ENCODE results near the gene GPR68. TPM values are rescaled to one million over a fixed set of nuclear protein-coding genes. Genes with fewer than 3 reads are reported as not detected.

GPR68 gene
- total and polyA plus RNA-seq, 7 experiments from 2014 or later, result 0.67 to 38.6 (median 1.6) TPM; not detected in 1

DNA sequence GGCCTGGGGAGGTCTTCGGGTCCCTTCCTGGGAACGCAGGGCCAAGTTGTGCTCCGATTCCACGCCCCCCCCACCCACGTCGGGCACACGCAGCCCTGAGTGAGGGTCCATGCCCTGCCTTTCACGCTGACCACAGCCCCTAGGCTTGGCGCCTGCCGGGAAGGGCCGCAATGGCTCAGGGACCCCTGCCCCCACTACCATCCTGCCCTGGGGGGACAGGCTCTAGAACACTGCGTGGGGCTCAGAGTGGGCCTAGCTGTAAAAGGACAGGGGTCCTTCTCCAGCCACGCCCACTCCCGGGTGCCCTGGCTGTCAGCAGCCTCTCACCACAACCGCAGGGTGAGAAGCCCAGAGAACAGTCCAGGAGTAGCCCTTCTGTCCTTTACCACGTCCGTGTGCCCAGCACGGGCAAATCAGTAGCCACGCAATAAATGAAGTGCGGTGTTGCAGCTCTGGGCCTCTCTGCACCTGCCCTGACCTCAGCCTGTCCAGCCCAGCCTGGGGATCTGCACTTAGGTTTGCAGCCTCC lies 9.4 kb upstream of the GPR68 start:
- Histone ChIP-seq H3K9me3 (ENCODE audit: control insufficient read depth in 2 of 3, low read length in 3 of 3) (no peaks in the 10 kb centered on the region), H3K4me3 (ENCODE audit: low read length) (peak overlapping the region; percentile 42), H3K27ac (ENCODE audit: low read depth, low read length) (peak overlapping the region; percentile 60), H3K4me1 (ENCODE audit: control insufficient read depth in 2 of 2, insufficient read depth in 2 of 2, low read length in 2 of 2) (peaks cover 52 to 55% of the 10 kb centered on the region in 2 donors), H3K36me3 (ENCODE audit: control insufficient read depth in 2 of 3, insufficient read depth in 3 of 3, low read length in 3 of 3) (no peaks in the 10 kb centered on the region), H3K27me3 (ENCODE audit: control insufficient read depth in 2 of 2, insufficient read depth in 2 of 2, low read length in 2 of 2) (no peaks in the 10 kb centered on the region)
- Mint-ChIP-seq H3K27ac (peak overlapping the region; percentile 66 to 93 (median 86)), H3K27me3 (no peaks in the 10 kb centered on the region), H3K36me3 (peaks cover 0 to 34% (median 0%) of the 10 kb centered on the region in 5 donors), H3K4me1 (peaks cover 45 to 83% (median 78%) of the 10 kb centered on the region in 7 donors), H3K4me3 (peak overlapping the region; percentile 63 to 90 (median 84)), H3K9me3 (peaks cover 0 to 10% (median 0%) of the 10 kb centered on the region in 11 donors)
- POLR2A ChIA-PET, result interaction anchor here (1.7 kb wide), 1 partner anchor 10 kb away, joined by 9 read pairs; no protein-coding TSS in a partner anchor
- ATAC-seq (no peak), DNase-seq (no peak)
- intact Hi-C loops (cut with micrococcal nuclease), result loop anchor here (1.0 to 5.0 kb wide), 3 partner anchors 8 to 497 kb away; no protein-coding TSS in a partner anchor
- CTCF ChIA-PET, result no interaction called here

DNA sequence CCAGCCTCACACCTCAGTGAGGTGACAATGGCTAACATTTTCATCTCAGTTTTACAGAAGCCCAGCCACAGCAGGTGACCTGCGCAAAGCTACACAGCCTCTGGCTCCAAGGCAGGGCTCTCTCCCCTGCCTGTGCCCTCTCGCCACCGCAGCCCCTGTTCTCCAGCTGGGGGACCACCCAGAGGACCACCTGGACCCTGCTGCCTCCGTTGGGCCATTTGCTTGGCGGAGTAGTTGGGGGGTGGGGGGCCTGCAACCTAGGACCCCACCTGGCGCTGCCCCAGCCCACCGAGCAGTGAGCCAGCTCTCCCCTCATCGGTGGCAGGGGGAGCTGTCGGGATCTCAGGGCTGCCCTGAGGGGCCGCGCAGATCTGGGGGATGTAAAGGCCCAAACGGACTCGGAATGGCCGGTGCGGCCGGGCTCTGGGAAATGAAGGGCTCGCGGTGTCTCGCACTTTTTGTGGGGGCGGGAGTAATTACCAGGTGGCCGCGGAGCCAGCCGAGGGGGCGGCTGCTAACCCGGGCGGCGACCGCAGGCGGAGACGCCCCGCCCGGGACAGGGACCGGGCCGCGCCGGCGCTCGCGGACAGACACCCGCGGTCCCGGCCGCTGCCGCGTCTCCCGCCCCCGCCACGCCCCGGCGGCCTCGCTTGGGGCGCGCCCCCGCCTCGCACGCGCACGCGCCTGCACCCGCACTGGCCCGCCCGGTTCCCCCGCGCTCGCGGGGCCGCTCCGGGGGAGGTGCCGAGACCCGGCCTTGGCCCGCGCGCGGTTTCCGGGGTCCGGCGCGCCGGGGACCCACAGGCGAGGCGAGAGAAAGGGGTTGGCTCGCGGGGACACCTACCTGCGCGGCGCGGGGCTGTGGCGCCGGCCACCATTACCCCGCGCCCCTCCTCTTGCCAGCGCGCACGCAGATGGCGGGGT lies 8.6 kb upstream of the GPR68 start:
- Histone ChIP-seq H3K27ac (ENCODE audit: low read depth, low read length) (peak overlapping the region; percentile 60), H3K27me3 (ENCODE audit: control insufficient read depth in 2 of 2, insufficient read depth in 2 of 2, low read length in 2 of 2) (no peaks in the 10 kb centered on the region), H3K9me3 (ENCODE audit: control insufficient read depth in 2 of 3, low read length in 3 of 3) (no peaks in the 10 kb centered on the region), H3K36me3 (ENCODE audit: control insufficient read depth in 2 of 3, insufficient read depth in 3 of 3, low read length in 3 of 3) (no peaks in the 10 kb centered on the region), H3K4me3 (ENCODE audit: low read length) (peak overlapping the region; percentile 43), H3K4me1 (ENCODE audit: control insufficient read depth in 2 of 2, insufficient read depth in 2 of 2, low read length in 2 of 2) (peaks cover 52 to 59% of the 10 kb centered on the region in 2 donors)
- Mint-ChIP-seq H3K4me3 (peak overlapping the region; percentile 72 to 90 (median 82)), H3K27ac (peak overlapping the region in 6 of 9 donors; percentile 47 to 96 (median 74)), H3K4me1 (peaks cover 50 to 85% (median 82%) of the 10 kb centered on the region in 7 donors), H3K9me3 (peaks cover 0 to 10% (median 0%) of the 10 kb centered on the region in 11 donors), H3K36me3 (peaks cover 0 to 36% (median 0%) of the 10 kb centered on the region in 5 donors), H3K27me3 (no peaks in the 10 kb centered on the region)
- POLR2A ChIA-PET, result interaction anchor here (0.7 to 2.4 kb wide), 5 partner anchors 8 to 26 kb away, joined by 5 to 26 read pairs (median 9); partner anchors contain the start of gene GPR68
- CTCF ChIA-PET, result interaction anchor here (0.6 to 1.5 kb wide), 2 partner anchors 10 to 17 kb away, joined by 4 to 5 read pairs; no protein-coding TSS in a partner anchor
- intact Hi-C loops (cut with micrococcal nuclease), result loop anchor here in 1 of 2 donors (5.0 kb wide), 1 partner anchor 496 kb away; no protein-coding TSS in a partner anchor
- peak; percentile 67 for ATAC-seq
- DNase-seq, result peak in 5 of 9 donors; percentile 30 to 74 (median 41)

DNA sequence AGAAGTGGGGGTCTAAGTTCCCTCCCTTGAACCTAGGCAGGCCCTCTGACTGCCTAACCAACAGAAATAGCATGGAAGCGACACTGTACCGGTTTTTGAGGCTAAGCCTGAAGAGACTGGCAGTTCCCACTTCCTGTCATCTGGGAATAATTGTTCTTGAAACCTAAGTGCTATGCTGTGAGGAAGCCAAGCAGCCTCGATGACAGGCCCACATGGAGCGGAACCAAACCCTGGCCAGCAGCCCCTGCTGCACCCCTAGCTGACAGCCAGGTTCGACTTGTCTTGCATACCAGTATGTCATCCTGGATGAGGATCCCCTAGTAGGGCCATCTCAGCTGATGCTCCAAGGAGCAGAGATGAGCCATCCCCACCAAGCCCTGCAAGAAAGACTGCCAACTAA lies 6.4 kb upstream of the GPR68 start:
- ChIA-PET CTCF (interaction anchor here (1.0 to 1.1 kb wide), 3 partner anchors 14 to 78 kb away, joined by 3 to 4 read pairs (median 4); no protein-coding TSS in a partner anchor), POLR2A (interaction anchor here (1.4 to 2.6 kb wide), 5 partner anchors 8 to 23 kb away, joined by 3 to 26 read pairs (median 9); partner anchors contain the start of gene GPR68)
- Histone ChIP-seq H3K27ac (ENCODE audit: low read depth, low read length) (peak overlapping the region; percentile 55), H3K27me3 (ENCODE audit: control insufficient read depth in 2 of 2, insufficient read depth in 2 of 2, low read length in 2 of 2) (no peaks in the 10 kb centered on the region), H3K9me3 (ENCODE audit: control insufficient read depth in 2 of 3, low read length in 3 of 3) (no peaks in the 10 kb centered on the region), H3K4me1 (ENCODE audit: control insufficient read depth in 2 of 2, insufficient read depth in 2 of 2, low read length in 2 of 2) (peaks cover 60 to 73% of the 10 kb centered on the region in 2 donors), H3K36me3 (ENCODE audit: control insufficient read depth in 2 of 3, insufficient read depth in 3 of 3, low read length in 3 of 3) (no peaks in the 10 kb centered on the region), H3K4me3 (ENCODE audit: low read length) (peak overlapping the region; percentile 36)
- intact Hi-C loops (cut with micrococcal nuclease), result loop anchor here (1.0 to 5.0 kb wide), 2 partner anchors 9 to 494 kb away; no protein-coding TSS in a partner anchor
- Mint-ChIP-seq H3K4me3 (peak overlapping the region in 9 of 10 donors; percentile 40 to 90 (median 59)), H3K27me3 (no peaks in the 10 kb centered on the region), H3K36me3 (peaks cover 4 to 52% (median 7%) of the 10 kb centered on the region in 5 donors), H3K4me1 (peaks cover 51 to 86% (median 81%) of the 10 kb centered on the region in 7 donors), H3K9me3 (peaks cover 0 to 19% (median 4%) of the 10 kb centered on the region in 11 donors), H3K27ac (peak overlapping the region; percentile 53 to 98 (median 91))
- no peak for ATAC-seq
- no peak for DNase-seq

- H3K27ac ChIP-seq (ENCODE audit: low read depth, low read length), result peak overlapping the region; percentile 55
- H3K4me1 Mint-ChIP-seq, result peaks cover 54 to 87% (median 80%) of the 10 kb centered on the region in 7 donors
- ChIA-PET CTCF (interaction anchor here (0.7 to 1.1 kb wide), 3 partner anchors 15 to 56 kb away, joined by 3 to 4 read pairs (median 3); no protein-coding TSS in a partner anchor), POLR2A (interaction anchor here (0.9 to 2.6 kb wide), 9 partner anchors 9 to 23 kb away, joined by 3 to 9 read pairs (median 4); no protein-coding TSS in a partner anchor)
- H3K36me3 ChIP-seq (ENCODE audit: control insufficient read depth in 2 of 3, insufficient read depth in 3 of 3, low read length in 3 of 3), result no peaks in the 10 kb centered on the region
- no peaks in the 10 kb centered on the region for H3K27me3 ChIP-seq (ENCODE audit: control insufficient read depth in 2 of 2, insufficient read depth in 2 of 2, low read length in 2 of 2)
- ATAC-seq, result peak; percentile 8
- peaks cover 4 to 57% (median 8%) of the 10 kb centered on the region in 5 donors for H3K36me3 Mint-ChIP-seq
- H3K27me3 Mint-ChIP-seq, result no peaks in the 10 kb centered on the region
- H3K9me3 Mint-ChIP-seq, result peaks cover 0 to 21% (median 6%) of the 10 kb centered on the region in 11 donors
- H3K4me1 ChIP-seq (ENCODE audit: control insufficient read depth in 2 of 2, insufficient read depth in 2 of 2, low read length in 2 of 2), result peaks cover 63 to 81% of the 10 kb centered on the region in 2 donors
- intact Hi-C loops (cut with micrococcal nuclease), result loop anchor here (1.0 to 10.0 kb wide), 8 partner anchors 8 to 1528 kb away; no protein-coding TSS in a partner anchor
- H3K4me3 Mint-ChIP-seq, result peak overlapping the region; percentile 27 to 84 (median 57)
- DNase-seq, result peak in 4 of 9 donors; percentile 20 to 52 (median 40)
- peak overlapping the region; percentile 36 for H3K4me3 ChIP-seq (ENCODE audit: low read length)
- peaks cover 0 to 7% (median 0%) of the 10 kb centered on the region in 3 experiments for H3K9me3 ChIP-seq (ENCODE audit: control insufficient read depth in 2 of 3, low read length in 3 of 3)
- H3K27ac Mint-ChIP-seq, result peak overlapping the region; percentile 53 to 98 (median 91)
Measured at GRCh38 chr14:91249841-91250616, 5.5 kb upstream of the GPR68 start.

DNA sequence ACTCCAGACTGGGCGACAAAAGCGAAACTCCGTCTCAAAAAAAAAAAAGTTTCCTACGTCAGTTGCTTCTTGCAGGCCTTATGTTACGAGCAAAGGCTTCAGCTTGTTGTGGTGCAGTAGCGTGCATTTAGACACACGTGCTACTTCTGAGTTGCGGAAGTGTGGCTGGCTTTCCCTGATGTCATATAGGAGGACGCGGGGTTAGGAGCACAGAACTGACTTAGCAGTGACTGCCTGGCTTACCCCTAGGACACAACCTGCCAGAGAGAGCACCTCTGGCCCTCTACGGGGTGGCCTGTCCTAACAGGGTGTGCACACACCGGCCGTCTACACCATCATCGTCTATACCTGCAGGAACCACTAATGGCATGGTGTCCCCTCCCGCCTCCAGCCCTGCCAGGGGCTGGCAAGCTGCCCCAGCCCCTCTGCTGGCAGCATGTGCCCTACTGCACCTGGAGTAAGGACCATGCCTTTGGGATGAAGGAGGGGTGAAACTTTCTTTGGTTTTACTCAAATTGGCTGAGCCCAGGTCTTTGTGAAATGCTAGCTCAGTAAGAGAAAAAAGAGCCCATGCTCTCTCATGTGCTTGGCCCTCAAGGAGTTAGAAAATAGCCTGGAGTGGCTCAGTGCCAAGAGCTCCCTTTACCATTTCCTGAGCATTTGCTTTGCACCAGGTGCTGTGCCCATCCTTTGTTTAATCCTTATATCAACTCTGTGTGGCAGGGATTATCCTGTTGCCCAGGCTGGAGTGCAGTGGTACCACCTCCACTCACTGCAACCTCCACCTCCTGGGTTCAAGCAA lies 1.7 kb upstream of the GPR68 start:
- Mint-ChIP-seq H3K4me1 (peaks cover 70 to 96% (median 91%) of the 10 kb centered on the region in 7 donors), H3K36me3 (peaks cover 0 to 83% (median 12%) of the 10 kb centered on the region in 5 donors), H3K9me3 (peaks cover 0 to 16% (median 6%) of the 10 kb centered on the region in 11 donors), H3K27me3 (no peaks in the 10 kb centered on the region), H3K4me3 (peak overlapping the region; percentile 59 to 88 (median 78)), H3K27ac (peak overlapping the region; percentile 79 to 100 (median 98))
- H3K4me3 ChIP-seq (ENCODE audit: low read length), result peak overlapping the region; percentile 36
- CTCF ChIA-PET, result interaction anchor here (1.0 kb wide), 2 partner anchors 10 to 14 kb away, joined by 4 to 6 read pairs; no protein-coding TSS in a partner anchor
- POLR2A ChIA-PET, result interaction anchor here (0.6 to 7.2 kb wide), 12 partner anchors 9 to 621 kb away, joined by 3 to 103 read pairs (median 5); partner anchors contain the start of genes RPS6KA5 and TC2N
- H3K36me3 ChIP-seq (ENCODE audit: control insufficient read depth in 2 of 3, insufficient read depth in 3 of 3, low read length in 3 of 3), result no peaks in the 10 kb centered on the region
- DNase-seq (peak in 8 of 9 donors; percentile 68 to 96 (median 90)), ATAC-seq (peak; percentile 84)
- peaks cover 0 to 7% (median 0%) of the 10 kb centered on the region in 3 experiments for H3K9me3 ChIP-seq (ENCODE audit: control insufficient read depth in 2 of 3, low read length in 3 of 3)
- intact Hi-C loops (cut with micrococcal nuclease), result loop anchor here (1.0 to 10.0 kb wide), 12 partner anchors 8 to 1524 kb away; partner anchors contain the start of gene RPS6KA5 (in 1 of the 2)
- peaks cover 64 to 73% of the 10 kb centered on the region in 2 donors for H3K4me1 ChIP-seq (ENCODE audit: control insufficient read depth in 2 of 2, insufficient read depth in 2 of 2, low read length in 2 of 2)
- H3K27me3 ChIP-seq (ENCODE audit: control insufficient read depth in 2 of 2, insufficient read depth in 2 of 2, low read length in 2 of 2), result no peaks in the 10 kb centered on the region
- H3K27ac ChIP-seq (ENCODE audit: low read depth, low read length), result peak overlapping the region; percentile 89
